Smooth muscle cell (in vitro differentiated cells): ENCODE measurements around the gene GPHN. TPM values are rescaled to one million over a fixed set of nuclear protein-coding genes. Genes with fewer than 3 reads are reported as not detected.

ENCODE experiments used
- DNase-seq: peaks from one replicate; lab custom pipeline; 2025; ENCODE audit not compliant: unreplicated experiment; lab: John Stamatoyannopoulos, UW
- H2AFZ ChIP-seq: fragments of 200-600 bp; sonication (generic); 2 replicates; pipeline ENCODE4 v1.6.0; 2016; ENCODE audit warnings: antibody characterized with exemption, low read depth, mild to moderate bottlenecking
- H3F3A ChIP-seq: fragments of 200-600 bp; sonication (generic); 2 replicates; pipeline ENCODE4 v1.6.0; 2017; ENCODE audit warnings: antibody characterized with exemption, low read depth
- H3K27ac ChIP-seq: fragments of 200-600 bp; sonication (generic); 2 replicates; pipeline ENCODE4 v1.5.1; 2016; ENCODE audit warnings: low read depth, mild to moderate bottlenecking
- H3K27me3 ChIP-seq: fragments of 200-600 bp; sonication (generic); 2 replicates; pipeline ENCODE4 v1.6.1; 2016; ENCODE audit warnings: low read depth, mild to moderate bottlenecking
- H3K36me3 ChIP-seq: fragments of 200-600 bp; sonication (generic); 2 replicates; pipeline ENCODE4 v1.5.1; 2016; ENCODE audit warnings: low read depth
- H3K4me1 ChIP-seq: fragments of 200-600 bp; sonication (generic); 2 replicates; pipeline ENCODE4 v1.5.1; 2016; ENCODE audit warnings: low read depth
- H3K4me2 ChIP-seq: fragments of 200-600 bp; sonication (generic); 2 replicates; pipeline ENCODE4 v1.6.0; 2016; ENCODE audit warnings: mild to moderate bottlenecking
- H3K4me3 ChIP-seq: fragments of 200-600 bp; sonication (generic); 2 replicates; pipeline ENCODE4 v1.5.1; 2016; ENCODE audit warnings: mild to moderate bottlenecking
- H3K79me2 ChIP-seq: fragments of 200-600 bp; sonication (generic); 2 replicates; pipeline ENCODE4 v1.6.0; 2016; ENCODE audit warnings: low read depth, mild to moderate bottlenecking
- H3K9ac ChIP-seq: fragments of 200-600 bp; sonication (generic); 2 replicates; pipeline ENCODE4 v1.6.0; 2016; ENCODE audit warnings: low read depth
- H3K9me3 ChIP-seq: fragments of 200-600 bp; sonication (generic); replicated peaks from 2 replicates; pipeline ENCODE4 v1.5.1; 2016; ENCODE audit warnings: low read depth
- H4K20me1 ChIP-seq: fragments of 200-600 bp; sonication (generic); 2 replicates; pipeline ENCODE4 v1.6.0; 2016; ENCODE audit warnings: low read depth
- WGBS: methylation state at CpG from one replicate; pipeline ENCODE4 v1.1.7; 2016; ENCODE audit warnings: low lambda C conversion rate; 5-methylcytosine and 5-hydroxymethylcytosine counted together
- polyA plus RNA-seq: library from polyadenylated mRNA; unstranded; fragments of >200 nt; fragmentation: Nextera tagmentation; extraction: Ambion mirVana; gene quantifications from 2 replicates; pipeline ENCODE4 v1.2.1, GENCODE V29; 2016
- total RNA-seq: library from RNA; depleted of rRNA; stranded (reverse); fragments of >200 nt; gene quantifications from 2 replicates; pipeline ENCODE4 v1.2.3, GENCODE V29; 2014
- TF ChIP-seq, protein P1 (sequence below): fragments of 200-600 bp; sonication (generic); IDR thresholded peaks from 2 replicates; pipeline ENCODE4 v1.5.1; 2017; ENCODE audit warnings: borderline replicate concordance, mild to moderate bottlenecking, antibody characterized with exemption; ENCODE audit not compliant: insufficient read depth, poor library complexity, severe bottlenecking

The GPHN gene
- total and polyA plus RNA-seq, 2 experiments from 2014 or later, result 8.6 to 18.9 TPM

DNA sequence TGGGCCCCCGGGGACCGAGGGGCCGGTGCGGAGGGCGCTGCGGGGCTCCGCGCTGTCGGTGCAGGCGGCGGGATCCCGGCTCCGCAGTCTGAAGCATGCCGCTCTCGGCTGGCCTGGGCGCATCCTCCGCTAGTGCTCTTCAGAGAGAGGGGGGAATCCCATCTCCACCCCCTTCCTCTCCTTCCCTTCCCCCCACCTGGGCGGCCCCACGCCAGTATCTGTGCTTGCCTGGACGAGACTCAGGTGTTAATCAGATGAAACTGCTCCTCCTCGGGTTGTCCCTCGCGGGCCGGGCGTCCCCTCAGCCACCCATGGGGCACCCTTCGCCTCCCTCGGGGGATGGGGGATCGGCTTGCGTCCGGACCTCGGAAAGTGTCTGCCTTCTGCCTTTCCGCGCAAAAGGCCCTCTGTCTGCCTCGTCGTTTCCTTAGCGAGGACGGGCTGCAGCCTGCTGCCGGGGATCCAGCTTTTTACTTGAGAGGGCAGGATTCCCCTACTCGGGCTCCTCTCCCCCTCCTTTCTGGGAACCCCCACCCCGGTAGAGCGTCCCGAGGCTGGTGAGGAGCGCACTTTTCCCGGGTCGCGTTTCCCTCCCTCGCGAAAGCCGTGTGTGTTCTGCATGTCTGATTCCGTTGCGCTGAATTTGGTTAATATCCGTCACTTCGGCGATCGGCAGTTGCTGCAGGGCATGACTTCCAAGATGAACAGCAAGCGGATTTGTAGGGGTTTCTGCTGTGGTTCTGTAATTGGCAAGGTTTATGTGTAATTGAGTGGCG is 1.1 kb downstream of the GPHN start:
- Histone ChIP-seq H3K4me1 (peaks cover 6% of the 10 kb centered on the region), H3K27me3 (peaks cover 22% of the 10 kb centered on the region), H3K4me3 (peak overlapping the region; percentile 84), H3K4me2 (peak overlapping the region; percentile 97), H3K9me3 (no peaks in the 10 kb centered on the region), H3K36me3 (no peaks in the 10 kb centered on the region), H2AFZ (peak overlapping the region; percentile 100), H3K9ac (no peak overlapping the region), H3K27ac (peak overlapping the region; percentile 54), H3K79me2 (peaks cover 38% of the 10 kb centered on the region), H3F3A (peaks cover 4% of the 10 kb centered on the region), H4K20me1 (peaks cover 40% of the 10 kb centered on the region)
- TF ChIP-seq, protein P1, sequence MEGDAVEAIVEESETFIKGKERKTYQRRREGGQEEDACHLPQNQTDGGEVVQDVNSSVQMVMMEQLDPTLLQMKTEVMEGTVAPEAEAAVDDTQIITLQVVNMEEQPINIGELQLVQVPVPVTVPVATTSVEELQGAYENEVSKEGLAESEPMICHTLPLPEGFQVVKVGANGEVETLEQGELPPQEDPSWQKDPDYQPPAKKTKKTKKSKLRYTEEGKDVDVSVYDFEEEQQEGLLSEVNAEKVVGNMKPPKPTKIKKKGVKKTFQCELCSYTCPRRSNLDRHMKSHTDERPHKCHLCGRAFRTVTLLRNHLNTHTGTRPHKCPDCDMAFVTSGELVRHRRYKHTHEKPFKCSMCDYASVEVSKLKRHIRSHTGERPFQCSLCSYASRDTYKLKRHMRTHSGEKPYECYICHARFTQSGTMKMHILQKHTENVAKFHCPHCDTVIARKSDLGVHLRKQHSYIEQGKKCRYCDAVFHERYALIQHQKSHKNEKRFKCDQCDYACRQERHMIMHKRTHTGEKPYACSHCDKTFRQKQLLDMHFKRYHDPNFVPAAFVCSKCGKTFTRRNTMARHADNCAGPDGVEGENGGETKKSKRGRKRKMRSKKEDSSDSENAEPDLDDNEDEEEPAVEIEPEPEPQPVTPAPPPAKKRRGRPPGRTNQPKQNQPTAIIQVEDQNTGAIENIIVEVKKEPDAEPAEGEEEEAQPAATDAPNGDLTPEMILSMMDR, result no peak
- WGBS, result under 1% methylated on average over 49 of the region's 57 CpGs
- peak; percentile 21 for DNase-seq

DNA sequence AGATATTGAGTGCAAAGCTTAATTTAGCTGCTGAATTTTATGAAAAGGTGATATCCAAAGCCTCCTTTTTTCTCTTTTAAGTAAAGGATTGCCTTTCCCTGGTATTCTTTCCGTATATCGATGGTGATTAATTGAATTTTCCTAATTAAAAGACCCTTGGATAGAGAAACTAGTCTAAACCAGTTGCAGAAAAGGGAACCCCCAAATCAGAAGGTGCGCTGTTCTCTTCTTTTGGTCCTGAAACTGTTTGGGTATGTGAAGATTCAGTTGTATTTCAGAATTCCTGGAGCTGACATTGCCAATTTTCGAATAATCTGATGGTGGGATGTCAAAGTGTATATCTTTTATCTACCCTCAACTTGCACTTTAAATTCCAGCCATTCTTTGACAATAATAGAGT is 1.9 kb downstream of the GPHN start:
- 68% methylated on average over 4 of the region's 4 CpGs for WGBS
- H3K9ac ChIP-seq, result no peak overlapping the region
- H3K79me2 ChIP-seq, result peaks cover 45% of the 10 kb centered on the region

DNA sequence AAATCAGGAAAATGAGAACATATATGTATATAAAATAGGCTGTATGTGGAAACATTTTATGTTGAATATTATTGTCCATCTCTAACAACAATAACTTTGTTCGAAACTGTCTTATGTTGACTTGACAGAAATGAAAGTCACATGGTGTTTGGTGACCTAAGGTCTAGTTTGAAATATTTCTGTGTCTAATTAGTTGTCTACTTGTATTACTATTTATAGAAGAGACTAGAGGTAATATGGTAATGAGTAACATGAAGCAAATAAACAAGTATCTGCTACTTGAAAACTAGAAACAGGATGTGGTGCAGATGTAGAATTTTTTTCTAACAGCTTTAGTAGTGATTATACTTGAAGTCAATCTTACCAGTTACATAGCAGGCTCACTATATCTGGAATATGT is 3.9 kb downstream of the GPHN start:
- H3K4me2 ChIP-seq, result no peak overlapping the region
- TF ChIP-seq, protein P1, result no peak
- peaks cover 6% of the 10 kb centered on the region for H3K4me1 ChIP-seq
- H3K27me3 ChIP-seq, result peaks cover 22% of the 10 kb centered on the region
- DNase-seq, result no peak
- peaks cover 4% of the 10 kb centered on the region for H3F3A ChIP-seq
- H3K36me3 ChIP-seq, result no peaks in the 10 kb centered on the region
- no peak overlapping the region for H2AFZ ChIP-seq
- H3K9me3 ChIP-seq, result no peaks in the 10 kb centered on the region
- H3K9ac ChIP-seq, result no peak overlapping the region
- H4K20me1 ChIP-seq, result peaks cover 40% of the 10 kb centered on the region
- no peak overlapping the region for H3K4me3 ChIP-seq
- no peak overlapping the region for H3K27ac ChIP-seq
- peaks cover 55% of the 10 kb centered on the region for H3K79me2 ChIP-seq
- 97% methylated on average over 1 of the region's 1 CpG for WGBS

More for the DNA sequence above, 1.9 kb downstream of the GPHN start:
- Histone ChIP-seq H3K9me3 (no peaks in the 10 kb centered on the region), H3F3A (peaks cover 4% of the 10 kb centered on the region), H4K20me1 (peaks cover 40% of the 10 kb centered on the region), H3K4me2 (peak overlapping the region; percentile 97), H3K27ac (no peak overlapping the region), H3K27me3 (peaks cover 22% of the 10 kb centered on the region), H2AFZ (no peak overlapping the region), H3K4me1 (peaks cover 6% of the 10 kb centered on the region), H3K4me3 (peak overlapping the region; percentile 84), H3K36me3 (no peaks in the 10 kb centered on the region)
- TF ChIP-seq, protein P1, result no peak
- no peak for DNase-seq
